ENCODE data around the gene CST11.

CST11 gene

DNA sequence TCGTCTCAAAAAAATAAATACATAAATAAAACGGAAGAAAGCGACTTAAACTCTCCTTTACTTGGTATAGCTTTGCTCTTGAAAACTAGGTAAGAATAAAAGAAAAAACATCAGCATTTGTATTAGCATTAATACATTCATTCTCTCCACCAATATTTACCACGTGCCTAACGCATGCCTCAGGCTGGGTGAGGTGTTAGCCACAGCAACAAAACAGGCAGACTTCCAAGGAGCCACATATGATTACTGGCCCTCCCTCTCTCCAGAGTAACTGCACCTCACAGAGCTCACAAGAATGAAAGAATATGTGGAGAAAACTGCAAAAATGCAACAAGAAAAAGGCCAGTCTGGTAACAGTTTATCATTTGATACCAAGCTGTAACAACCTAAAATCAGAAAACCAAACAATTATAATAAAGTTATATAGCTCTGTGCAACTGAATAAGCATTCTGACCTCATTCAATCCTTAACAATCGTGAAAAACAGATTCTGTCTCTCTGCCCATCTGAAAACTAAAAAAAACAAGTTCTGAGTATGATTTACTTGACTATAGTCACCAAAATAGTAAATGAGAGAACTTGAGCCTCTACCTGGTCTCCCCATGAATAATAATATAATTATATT, 36.6 kb downstream of the CST11 start:
- no peak overlapping the region for H3K4me3 ChIP-seq (replicated peaks; ENCODE audit: insufficient read depth, low read length)
- H3K27ac ChIP-seq (replicated peaks): no peak overlapping the region
- TF ChIP-seq POLR2AphosphoS5 (IDR thresholded peaks at IDR 0.05; ENCODE audit: low read depth): no peak
- no peak for TF ChIP-seq CTCF (IDR thresholded peaks at IDR 0.05; ENCODE audit: insufficient read depth, low read length)
- no peaks in the 10 kb centered on the region for H3K27me3 ChIP-seq (ENCODE audit: insufficient read depth, poor library complexity, severe bottlenecking)
- DNase-seq (ENCODE audit: low read depth in 1 of 2, low spot score in 1 of 2): no peak

- no peak for DNase-seq (ENCODE audit: low read depth in 1 of 2, low spot score in 1 of 2)
- Histone ChIP-seq H3K4me3 (replicated peaks; ENCODE audit: insufficient read depth, low read length) (no peak overlapping the region), H3K27ac (replicated peaks) (no peak overlapping the region), H3K27me3 (ENCODE audit: insufficient read depth, poor library complexity, severe bottlenecking) (no peaks in the 10 kb centered on the region)
- no peak for TF ChIP-seq SPI1 (IDR thresholded peaks at IDR 0.05; ENCODE audit: borderline replicate concordance, low read depth)
- no peak for TF ChIP-seq CTCF (IDR thresholded peaks at IDR 0.05; ENCODE audit: insufficient read depth, low read length)
- no peak for TF ChIP-seq POLR2AphosphoS5 (IDR thresholded peaks at IDR 0.05; ENCODE audit: low read depth)
- TF ChIP-seq REST (IDR thresholded peaks at IDR 0.05; ENCODE audit: insufficient replicate concordance, low read depth): no peak
- no peak for TF ChIP-seq GABPA (IDR thresholded peaks at IDR 0.05; ENCODE audit: low read depth)
These were observed 37.1 kb downstream of the CST11 start for GRCh38 chr20:23415555-23415954.

DNA sequence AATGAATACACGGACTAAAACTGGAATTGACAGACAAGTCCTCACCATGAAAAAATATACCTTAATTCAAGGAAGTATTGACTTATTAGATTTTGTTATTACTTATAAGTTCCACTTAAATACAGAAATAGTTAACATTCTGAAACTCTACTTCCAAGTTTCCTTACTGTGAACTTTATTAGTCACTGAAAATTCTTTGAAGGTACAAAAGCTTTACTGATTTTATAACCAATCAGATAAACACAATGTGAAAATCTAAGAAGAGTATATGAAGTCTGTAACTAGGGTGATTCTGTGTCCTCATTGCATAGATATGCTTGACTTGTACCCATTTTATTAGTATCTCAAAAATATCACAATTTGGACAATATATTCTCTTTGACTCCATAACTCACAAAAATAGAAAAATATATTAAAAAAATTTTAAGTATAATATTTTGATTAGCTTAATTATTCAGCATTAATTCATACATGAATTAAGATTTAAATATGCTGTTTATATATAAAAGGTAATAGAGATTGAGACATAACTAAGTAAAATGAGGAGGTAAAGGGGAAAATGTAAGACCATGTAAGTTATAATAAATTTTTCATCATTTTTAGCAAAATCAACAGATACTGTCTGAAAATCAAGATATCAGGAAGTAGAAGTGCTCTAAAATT, 38.0 kb downstream of the CST11 start:
- no peak overlapping the region for H3K27ac ChIP-seq (replicated peaks)
- DNase-seq (ENCODE audit: low read depth in 1 of 2, low spot score in 1 of 2): no peak
- no peak overlapping the region for H3K4me3 ChIP-seq (replicated peaks; ENCODE audit: insufficient read depth, low read length)
- no peak for TF ChIP-seq SPI1 (IDR thresholded peaks at IDR 0.05; ENCODE audit: borderline replicate concordance, low read depth)
- no peak for TF ChIP-seq GABPA (IDR thresholded peaks at IDR 0.05; ENCODE audit: low read depth)
- TF ChIP-seq CTCF (IDR thresholded peaks at IDR 0.05; ENCODE audit: insufficient read depth, low read length): no peak
- no peak for TF ChIP-seq REST (IDR thresholded peaks at IDR 0.05; ENCODE audit: insufficient replicate concordance, low read depth)
- no peak for TF ChIP-seq POLR2AphosphoS5 (IDR thresholded peaks at IDR 0.05; ENCODE audit: low read depth)
- no peaks in the 10 kb centered on the region for H3K27me3 ChIP-seq (ENCODE audit: insufficient read depth, poor library complexity, severe bottlenecking)

All from HL-60 (cell line).